ENCODE results near the gene DAP.

The DAP gene

DNA sequence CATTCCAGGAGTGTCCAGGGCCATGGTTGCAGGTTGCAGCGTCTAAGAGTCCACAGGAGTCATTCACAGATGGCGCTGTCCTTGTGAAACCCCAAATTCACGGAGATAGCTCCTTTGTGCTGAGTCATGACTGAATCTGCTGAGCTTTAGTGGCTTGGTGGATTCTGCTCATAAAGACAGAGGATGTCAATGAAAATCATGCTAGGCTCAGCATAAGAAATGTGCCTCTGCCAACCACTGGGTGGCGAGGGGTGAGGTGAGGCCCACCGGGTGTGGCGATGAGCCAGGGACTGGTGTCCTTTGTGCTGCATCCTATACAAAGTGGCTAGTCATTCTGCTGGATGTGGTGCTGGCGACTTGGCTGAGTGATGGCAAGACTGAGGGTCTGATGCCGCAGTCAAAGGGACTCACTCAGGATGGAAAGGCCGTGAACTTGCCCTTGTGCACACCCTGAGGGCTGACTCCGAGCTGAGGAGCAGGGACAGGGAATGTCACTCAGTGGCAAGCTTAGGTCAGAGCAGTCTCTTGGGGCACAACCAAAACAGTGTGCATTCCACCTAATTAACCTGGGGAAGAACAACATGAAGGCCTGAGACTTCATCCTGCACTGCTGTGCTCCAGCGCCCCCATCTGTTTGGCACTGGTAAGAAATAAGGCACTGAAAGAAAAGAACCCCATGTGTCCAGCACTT lies 71.5 kb downstream of the DAP start:
- DNase-seq (ENCODE audit: low spot score), result peak; percentile 19

DNA sequence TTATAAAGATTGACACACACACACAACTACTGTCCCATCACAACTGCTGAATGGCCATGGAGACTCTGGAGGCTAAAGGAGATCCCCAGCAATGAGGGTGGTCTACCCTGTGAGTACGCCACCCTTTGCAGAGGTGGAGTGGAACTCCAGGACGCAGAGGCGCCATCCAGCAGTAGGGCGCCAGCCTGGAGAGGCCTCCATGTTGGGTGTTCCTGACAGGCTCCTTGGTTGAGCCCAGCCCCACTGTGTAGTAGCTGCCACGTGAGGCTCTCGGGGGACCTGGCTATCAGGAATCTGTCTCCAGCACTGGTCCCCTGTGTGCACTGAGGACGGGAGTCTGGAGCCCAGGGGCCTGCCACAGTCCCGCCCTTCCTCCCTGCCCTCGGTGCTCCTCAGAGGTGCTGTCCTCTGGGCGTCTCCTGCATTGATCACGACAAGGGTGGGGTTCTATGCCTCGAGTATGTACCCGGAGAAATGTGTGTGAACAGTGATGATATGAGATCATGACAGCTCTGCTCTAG lies 72.3 kb downstream of the DAP start:
- no peak for DNase-seq (ENCODE audit: low spot score)

DNA sequence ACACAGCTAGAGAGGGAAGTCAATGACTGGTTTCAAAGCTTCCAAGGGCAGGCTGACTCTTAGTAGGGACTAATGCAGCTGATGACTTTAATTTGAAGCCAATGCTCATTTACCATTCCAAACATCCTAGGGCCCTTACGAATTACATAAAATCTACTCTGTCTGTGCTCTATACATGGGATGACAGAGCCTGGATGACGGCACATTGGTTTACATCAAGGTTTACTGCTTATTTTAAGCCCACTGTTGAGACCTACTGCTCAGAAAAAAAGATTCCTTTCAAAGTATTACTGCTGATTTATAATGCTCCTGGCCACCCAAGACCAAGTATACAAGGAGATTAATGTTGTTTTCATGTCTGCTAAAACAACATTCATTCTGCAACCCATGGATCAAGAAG lies 74.1 kb downstream of the DAP start:
- no peak for DNase-seq (ENCODE audit: low spot score)

DNA sequence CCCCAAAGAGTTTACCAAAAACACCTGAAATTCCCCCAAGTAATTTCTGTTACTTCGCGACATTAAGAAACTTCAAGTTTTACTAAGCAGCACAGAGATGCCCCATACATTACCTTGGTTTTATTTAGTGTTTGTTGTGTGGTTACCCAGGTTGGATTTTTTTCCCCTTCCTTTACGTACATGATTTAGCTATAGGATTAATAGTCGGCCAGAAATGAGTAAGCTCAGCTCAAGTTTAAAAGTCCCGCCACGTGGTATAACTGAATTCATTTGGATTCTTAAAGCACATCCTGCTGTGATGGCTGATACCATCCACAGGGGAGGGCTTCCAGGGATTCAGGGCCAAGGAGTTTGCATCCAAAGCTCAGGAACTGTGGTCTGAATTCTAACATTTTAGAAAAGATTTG lies 75.9 kb downstream of the DAP start:
- DNase-seq (ENCODE audit: low spot score), result no peak

DNA sequence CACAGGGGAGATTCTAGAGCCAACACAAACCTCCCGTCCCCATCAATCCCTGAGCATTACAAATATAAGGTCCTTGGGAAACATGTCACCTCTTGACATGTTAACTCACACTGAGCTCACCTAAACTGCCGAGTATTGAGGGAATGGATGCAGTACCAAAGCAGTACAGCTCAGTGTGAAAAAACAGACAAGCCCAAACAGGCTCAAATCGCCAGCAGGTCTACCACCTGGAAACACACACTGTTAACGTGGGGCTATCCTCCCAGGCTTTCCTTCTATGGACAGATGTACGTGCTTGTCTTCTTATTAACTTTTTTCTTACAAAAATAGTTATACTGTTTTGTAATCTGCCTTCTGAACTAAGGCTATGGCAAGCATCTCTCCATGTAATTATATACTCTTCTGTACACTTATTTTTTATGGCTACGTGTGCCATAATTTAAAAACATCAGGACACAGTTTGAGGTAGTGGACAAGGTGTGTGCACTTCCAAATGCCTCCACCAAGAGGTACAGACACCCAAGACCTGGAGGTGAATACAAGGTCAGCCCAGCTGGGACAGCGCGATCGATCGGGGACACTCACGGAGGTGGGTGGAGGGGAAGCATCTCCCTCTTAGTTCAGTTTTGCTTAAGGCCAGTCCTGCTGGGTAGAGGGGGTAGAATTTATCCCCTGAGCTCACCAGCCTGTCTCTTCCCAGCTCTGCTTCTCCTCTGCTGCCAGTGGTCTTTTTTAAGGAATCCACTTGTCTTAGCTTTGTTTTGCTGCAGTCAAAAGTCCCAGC lies 76.5 kb downstream of the DAP start:
- no peak for DNase-seq (ENCODE audit: low spot score)

DNA sequence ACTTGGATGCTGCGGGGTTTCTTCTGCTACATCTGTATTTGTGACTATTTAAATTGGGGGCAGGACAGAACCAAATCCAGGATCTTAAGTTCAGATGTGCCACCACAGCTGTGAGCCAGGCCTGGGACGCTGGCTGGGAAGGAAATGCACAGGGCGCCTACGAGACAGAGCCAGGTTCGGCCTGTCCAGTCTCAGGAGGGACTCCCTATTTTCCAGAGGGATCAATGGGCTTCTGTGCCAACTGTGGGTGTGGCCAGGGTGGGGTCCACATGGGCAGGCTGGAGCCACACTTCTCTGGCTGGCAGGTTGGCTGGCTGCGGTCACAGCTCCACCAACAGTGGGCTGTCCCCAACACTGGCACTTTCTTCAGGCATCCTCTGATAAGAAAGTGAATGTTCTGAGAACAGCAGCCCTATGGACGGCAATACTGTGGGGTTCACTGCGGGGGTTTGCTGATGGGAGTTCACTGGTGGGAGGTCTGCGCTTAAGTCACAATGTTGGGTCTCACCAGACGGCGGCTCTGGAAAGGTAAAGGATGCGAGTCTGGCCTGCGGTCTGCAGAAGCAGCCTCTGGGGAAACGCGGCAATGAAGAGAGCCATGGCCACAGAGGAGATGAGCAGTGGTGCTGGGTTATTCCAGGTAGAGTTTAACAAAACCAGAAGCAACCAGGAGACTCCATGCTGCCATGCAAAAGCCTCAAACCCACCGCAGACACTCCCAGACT lies 78.1 kb downstream of the DAP start:
- DNase-seq (ENCODE audit: low spot score), result no peak

DNA sequence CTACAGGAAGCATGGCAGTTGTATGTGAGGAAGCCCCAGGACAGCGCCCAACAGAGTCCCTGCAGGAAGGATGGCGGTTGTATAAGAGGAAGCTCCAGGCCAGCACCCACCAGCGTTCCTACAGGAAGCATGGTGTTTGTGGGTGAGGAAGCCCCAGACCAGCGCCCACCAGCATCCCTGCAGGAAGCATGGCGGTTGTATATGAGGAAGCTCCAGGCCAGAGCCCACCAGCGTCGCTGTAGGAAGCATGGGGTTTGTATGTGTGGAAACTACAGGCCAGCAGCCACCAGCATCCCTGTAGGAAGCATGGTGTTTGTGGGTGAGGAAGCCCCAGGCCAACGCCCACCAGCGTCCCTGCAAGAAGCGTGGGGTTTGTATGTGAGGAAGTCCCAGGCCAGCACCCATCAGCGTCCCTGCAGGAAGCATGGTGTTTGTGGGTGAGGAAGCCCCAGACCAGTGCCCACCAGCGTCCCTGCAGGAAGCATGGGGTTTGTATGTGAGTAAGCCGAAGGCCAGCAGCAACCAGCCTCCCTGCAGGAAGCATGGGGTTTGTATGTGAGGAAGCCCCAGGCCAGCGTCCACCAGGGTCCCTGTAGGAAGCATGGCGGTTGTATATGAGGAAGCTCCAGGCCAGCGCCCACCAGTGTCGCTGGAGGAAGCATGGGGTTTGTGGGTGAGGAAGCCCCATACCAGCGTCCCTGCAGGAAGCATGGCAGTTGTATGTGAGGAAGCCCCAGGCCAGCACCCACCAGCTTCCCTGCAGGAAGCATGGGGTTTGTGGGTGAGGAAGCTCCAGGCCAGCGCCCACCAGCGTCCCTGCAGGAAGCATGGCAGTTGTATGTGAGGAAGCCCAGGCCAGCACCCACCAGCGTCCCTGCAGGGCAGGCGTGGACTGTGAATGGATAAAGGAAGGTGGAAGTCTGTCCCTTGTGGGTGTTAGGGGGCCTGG lies 79.0 kb downstream of the DAP start:
- no peak for DNase-seq (ENCODE audit: low spot score)

DNA sequence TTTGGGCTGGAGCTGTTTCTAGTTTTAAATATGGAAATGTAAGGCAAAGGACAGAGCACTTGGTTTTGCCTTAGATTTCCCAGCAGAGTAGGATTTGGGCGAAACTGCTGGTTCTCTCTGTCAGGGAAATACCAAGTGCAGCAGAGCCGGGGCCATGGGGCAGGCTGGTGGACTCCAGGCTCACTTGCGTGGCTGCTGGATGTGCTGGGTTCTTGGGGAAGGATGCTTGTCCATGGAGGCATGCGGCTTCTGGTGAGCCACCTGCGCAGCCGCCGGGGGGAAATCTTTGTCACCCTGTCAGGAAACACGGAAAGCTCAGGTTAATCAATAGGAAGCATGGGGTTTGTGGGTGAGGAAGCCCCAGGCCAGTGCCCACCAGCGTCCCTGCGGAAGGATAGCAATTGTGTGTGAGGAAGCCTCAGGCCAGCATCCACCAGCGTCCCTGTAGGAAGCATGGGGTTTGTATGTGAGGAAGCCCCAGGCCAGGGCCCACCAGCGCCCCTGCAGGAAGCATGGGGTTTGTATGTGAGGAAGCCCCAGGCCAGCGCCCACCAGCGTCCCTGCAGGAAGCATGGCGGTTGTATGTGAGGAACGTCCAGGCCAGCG lies 80.1 kb downstream of the DAP start:
- DNase-seq (ENCODE audit: low spot score), result no peak

DNA sequence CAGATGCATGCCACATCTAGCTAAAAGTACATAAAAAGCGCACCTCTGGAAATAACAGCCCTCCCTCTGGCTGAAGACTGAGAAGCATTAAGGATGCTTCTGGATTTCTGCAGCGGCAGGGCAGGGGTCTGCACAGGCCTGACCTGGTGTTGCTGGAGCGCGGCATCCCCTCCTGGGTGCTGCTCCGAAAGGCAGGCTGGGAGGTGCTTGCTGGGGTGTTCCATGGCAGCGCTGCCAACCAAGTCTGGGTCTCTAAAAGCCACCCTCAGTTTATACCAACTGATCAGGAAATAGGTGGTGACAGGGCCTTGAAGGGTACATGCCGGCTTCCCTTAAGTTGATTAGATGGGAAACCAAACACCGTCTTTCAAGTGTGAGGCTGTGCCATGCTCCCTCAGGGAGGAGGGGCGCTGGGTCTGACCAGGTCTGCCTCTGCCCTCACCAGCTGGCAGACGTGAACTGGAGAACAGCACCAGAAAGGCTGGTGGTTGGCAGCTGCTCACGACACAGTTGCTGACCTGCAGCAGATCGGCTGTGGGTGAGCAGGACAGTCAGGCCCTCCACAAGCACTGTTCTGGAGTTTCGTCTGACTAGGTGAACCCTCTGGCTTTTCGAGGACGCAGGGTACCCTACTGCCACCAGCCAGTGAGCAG lies 81.6 kb downstream of the DAP start:
- no peak for DNase-seq (ENCODE audit: low spot score)

DNA sequence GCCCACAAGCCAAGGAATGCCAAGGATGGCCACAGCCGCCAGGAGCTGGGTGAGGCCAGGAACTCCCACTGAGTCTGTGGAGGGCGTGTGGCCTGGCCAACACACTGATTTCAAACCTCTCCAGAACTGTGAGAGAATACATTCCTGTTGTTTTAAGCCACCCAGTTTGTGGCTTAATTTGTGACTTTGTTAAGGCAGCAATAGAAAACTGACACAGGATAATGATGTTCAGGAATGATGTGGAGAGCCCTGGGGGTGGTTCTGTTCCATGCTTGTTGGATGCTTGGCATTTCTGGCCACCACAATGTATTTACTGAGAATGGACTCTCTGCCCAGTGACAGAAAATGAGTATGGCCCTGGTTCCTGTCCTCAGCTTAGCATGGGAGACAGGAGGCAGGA lies 82.8 kb downstream of the DAP start:
- no peak for DNase-seq (ENCODE audit: low spot score)

DNA sequence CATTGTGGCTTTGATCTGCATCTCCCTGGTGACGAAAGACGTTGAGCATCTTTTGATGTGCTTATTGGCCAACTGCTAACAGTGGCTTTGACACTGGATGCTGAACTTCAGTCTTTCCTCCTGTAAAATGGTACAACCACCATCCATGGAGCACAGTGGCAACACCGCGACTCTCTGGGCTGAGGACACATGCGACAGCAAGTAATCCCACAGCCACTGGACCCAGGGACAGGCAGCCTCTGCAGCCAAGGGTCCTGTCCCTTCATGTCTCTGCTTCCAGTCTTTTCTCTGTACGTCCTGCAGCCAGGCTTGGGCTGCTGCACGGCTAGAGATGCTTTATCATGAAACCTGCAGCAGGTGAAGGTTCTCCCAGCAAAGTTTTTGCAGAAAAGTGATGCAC lies 83.5 kb downstream of the DAP start:
- DNase-seq (ENCODE audit: low spot score), result no peak

DNA sequence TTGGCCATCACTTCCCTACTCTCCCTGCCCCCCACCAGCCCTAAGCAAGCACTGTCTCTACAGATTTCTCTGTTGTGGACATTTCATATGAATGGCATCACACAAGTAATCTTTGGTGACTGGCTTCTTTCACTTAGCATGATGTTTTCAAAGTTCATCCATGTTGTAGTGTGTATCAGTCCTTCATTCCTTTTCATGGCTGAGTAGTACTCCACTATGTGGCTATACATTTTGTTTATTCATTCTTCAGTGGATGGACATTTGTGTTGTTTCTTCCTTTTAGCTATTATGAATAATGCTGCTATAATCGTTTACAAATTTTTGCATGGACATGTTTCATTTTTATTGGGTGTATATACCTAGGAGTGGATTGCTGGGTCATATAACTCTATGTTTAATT lies 84.1 kb downstream of the DAP start:
- DNase-seq (ENCODE audit: low spot score), result no peak

DNA sequence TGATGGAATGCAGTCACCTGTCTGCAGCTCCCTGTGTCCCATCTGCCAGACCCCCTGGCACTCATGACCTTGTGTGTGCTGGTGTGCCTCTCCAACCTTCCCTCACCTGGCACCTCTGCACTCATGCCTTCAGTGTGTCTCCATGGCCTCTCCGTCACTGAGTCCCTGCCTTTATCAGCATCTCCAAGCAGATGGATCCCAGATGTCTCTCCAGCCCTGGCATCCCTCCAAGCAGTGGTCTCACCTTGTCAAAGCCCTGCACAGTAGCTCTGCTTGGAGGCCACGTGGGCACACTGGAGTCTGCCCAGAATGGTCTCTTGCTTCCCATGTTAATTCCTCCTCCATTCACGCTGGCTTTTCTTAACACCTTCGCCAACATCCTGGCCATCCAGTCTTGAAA lies 84.8 kb downstream of the DAP start:
- no peak for DNase-seq (ENCODE audit: low spot score)

DNA sequence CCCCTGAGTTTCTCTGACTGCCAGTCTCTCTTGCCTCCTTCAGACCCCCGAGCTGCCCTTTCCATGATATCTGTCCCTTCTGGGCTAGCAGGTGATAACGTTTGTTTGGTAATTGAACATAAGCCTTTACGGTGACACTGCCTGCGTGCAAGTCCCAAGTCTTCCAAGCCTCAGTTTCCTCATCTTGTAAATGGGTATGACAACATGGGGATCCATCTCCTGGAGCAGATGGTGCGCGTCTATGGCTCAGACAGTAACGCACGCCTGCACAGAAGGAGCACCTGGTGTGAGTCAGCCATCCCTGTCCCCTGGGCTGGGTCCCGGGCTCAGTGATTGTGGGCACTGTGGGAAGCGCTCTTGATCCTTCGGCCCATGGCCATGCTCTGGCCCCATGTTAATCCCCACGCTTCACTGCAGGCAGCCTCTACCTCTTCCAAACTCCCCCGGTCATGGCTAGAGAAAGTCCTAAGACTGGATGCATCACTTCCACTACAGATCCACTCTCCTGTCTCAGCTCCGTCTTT lies 85.8 kb downstream of the DAP start:
- DNase-seq (ENCODE audit: low spot score), result no peak

DNA sequence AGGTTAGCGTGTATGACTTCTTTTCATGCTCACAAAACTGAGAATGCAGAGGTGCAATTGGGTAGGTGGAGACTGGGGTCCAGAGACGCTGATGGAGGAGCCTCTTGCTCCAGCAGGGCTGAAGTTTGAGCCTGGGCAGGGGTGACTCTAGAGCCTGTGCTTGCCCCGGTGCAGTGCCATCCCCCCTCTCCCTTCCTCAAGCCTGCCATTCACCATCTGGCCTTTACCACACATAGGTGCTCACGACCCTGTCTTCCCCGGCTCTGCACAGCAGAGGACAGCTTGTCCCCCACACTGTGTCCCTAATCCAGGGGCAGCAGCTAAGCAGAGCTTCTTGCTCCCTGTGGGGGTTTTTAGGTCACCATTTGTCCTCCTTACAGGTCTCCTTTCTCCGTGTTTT lies 86.5 kb downstream of the DAP start:
- no peak for DNase-seq (ENCODE audit: low spot score)

DNA sequence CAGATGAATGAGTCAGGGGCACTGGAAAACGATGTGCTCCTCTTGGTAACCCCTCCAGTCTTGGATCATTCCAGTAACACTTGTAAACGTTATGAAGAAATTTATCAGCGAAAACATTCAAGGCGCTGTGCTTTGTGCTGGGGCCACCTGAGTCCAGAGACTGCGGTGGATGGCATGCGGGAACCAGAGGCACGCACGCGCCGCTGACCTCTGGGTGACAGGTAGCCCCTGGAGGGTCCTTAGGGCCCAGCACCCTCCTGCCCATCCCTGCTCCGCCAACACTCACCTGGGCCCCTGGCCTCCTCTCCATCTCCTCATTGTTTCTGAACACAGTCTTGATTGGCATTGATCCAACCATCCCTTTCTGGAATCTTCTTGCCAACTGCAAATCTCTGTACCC lies 86.9 kb downstream of the DAP start:
- DNase-seq (ENCODE audit: low spot score), result no peak

DNA sequence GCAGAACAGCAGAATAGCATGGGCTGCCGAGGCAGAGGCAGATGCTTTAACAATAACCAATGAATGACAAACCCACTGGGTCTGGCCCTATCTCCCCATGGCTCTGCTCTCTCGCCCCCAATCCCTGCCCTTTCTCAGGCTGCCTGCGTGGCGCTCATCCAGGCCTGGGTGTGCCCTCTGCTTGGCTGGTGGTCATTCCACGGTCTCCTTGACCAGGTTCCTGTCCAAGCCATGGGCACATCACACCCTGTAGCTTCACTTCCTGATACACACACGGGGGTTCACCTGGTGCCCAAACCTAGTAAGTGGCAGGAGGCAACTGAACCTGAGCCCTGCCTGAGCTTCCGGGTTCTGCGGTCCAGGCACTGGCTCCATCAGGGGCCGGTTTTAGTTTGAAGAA lies 87.6 kb downstream of the DAP start:
- no peak for DNase-seq (ENCODE audit: low spot score)

DNA sequence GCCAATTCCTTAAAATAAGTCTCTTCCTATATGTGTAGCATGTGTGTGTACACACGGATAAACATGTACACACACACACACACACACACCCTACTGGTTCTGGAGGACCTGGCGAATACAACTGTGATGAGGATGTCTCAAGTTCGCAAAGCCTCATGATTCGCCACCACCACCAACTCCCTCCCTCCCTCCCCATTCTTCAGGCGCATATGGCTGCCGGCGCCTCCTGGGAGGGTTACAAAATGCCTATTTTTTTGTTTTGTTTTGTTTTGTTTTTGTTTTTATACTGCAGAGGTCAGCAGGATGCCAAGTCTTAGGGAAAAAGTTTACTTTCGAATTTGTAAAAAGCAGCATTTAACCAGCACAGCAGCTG lies 88.0 kb downstream of the DAP start:
- DNase-seq (ENCODE audit: low spot score), result no peak

DNA sequence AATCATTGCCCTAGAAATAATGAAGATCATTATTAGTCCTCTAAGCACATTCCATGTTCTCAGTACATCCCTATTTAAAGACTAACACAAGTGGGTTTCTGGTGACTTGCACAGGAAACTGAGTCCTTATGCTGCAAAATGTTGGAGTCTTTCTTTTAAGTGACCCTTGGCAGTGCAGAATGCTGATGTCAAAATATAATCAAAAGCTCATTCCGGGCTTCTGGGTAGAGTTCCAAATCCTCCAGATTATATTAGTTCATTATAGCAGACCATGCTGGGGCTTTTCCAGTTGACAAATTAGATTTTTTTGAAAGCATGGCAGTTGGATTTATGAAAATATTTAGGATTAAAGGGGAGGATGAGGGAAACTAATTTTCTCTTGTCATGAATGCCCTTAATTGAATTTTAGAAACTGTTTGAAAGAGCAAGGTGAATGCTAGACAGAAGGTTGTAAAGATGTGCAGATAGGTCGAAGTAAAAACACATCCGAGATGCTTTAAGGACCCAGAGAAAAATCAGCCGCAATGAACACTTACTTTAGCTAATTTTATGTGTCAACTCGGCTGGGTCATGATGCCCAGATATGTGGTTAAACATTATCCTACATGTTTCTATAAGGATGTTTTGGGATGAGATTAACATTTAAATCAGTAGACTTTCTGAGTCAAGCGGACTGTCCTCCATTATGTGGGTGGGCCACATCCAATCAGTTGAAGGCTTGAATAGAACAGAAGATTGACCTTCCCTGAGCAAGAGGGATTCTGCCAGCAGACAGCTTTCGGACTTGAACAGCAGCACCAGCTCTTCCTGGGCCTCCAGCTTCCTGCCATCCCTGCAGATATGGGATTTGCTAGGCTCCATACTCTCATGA lies 88.7 kb downstream of the DAP start:
- no peak for DNase-seq (ENCODE audit: low spot score)

All from COLO829 (cell line).